Ishikawa (cell line): ENCODE measurements around the gene CLDN20.

Experiments
- CREB1 ChIP-seq: IDR thresholded peaks from 2 replicates; pipeline ENCODE4 v1.6.1; 2012; ENCODE audit warnings: low read depth
- EGR1 ChIP-seq: IDR thresholded peaks from 2 replicates; pipeline ENCODE4 v1.6.1; 2012
- EP300 ChIP-seq: IDR thresholded peaks from 2 replicates; pipeline ENCODE4 v1.6.1; 2012; ENCODE audit warnings: borderline replicate concordance
- FOXM1 ChIP-seq: IDR thresholded peaks from 2 replicates; pipeline ENCODE4 v1.6.1; 2012; ENCODE audit warnings: low read depth, borderline replicate concordance
- MAX ChIP-seq: IDR thresholded peaks from 2 replicates; pipeline ENCODE4 v1.6.1; 2012
- RAD21 ChIP-seq: IDR thresholded peaks from 2 replicates; pipeline ENCODE4 v1.6.1; 2012; ENCODE audit warnings: low read depth
- REST ChIP-seq: IDR thresholded peaks from 2 replicates; pipeline ENCODE4 v1.6.1; 2012; ENCODE audit warnings: low read depth, mild to moderate bottlenecking
- TAF1 ChIP-seq: IDR thresholded peaks from 2 replicates; pipeline ENCODE4 v1.6.1; 2012; ENCODE audit warnings: low read depth, mild to moderate bottlenecking
- TEAD4 ChIP-seq: IDR thresholded peaks from 2 replicates; pipeline ENCODE4 v1.6.1; 2012

GRCh38 chr6:155259204-155259603 is 4.6 kb upstream of the CLDN20 start:
- TF ChIP-seq EP300 (no peak), FOXM1 (no peak), TAF1 (no peak), CREB1 (no peak), RAD21 (no peak), EGR1 (no peak), REST (no peak), MAX (no peak), TEAD4 (no peak)
